Stimulated activated CD8-positive, alpha-beta memory T cell treated with anti-CD3 and anti-CD28 coated beads, Interleukin-7, amount 100 ng/mL, for 24 hours (primary cell): ENCODE results near the gene ANAPC2.

Source experiments
- DNase-seq: peaks from one replicate; pipeline ENCODE4 v3.0.0-alpha.2; 2020; ENCODE audit warnings: low read depth

The ANAPC2 gene

GRCh38 chr9:137215196-137215986 lies 27.0 kb upstream of the ANAPC2 start:
- DNase-seq = no peak

- DNase-seq = no peak
These were observed 26.3 kb upstream of the ANAPC2 start for GRCh38 chr9:137214620-137215019.

GRCh38 chr9:137213160-137214060 lies 25.1 kb upstream of the ANAPC2 start:
- DNase-seq = no peak

GRCh38 chr9:137212520-137212919 lies 24.2 kb upstream of the ANAPC2 start:
- DNase-seq = no peak

GRCh38 chr9:137211532-137211931 lies 23.2 kb upstream of the ANAPC2 start:
- no peak for DNase-seq

- no peak for DNase-seq
These were observed 18.2 kb upstream of the ANAPC2 start for GRCh38 chr9:137206602-137207001.

- DNase-seq = peak; percentile 95
These were observed 17.0 kb upstream of the ANAPC2 start, which contains the start of the genes NDOR1 and TMEM203 for GRCh38 chr9:137205126-137206069. Gene NDOR1, plus strand, starts transcription at chr9:137205700. Its CDS starts 78 bp downstream, at chr9:137205778. Gene TMEM203, minus strand, starts transcription at chr9:137205648. Its CDS starts 234 bp downstream, at chr9:137205414.

- no peak for DNase-seq
These were observed 16.4 kb upstream of the ANAPC2 start for GRCh38 chr9:137204731-137205125.

GRCh38 chr9:137202966-137203365 lies 14.6 kb upstream of the ANAPC2 start:
- no peak for DNase-seq

- DNase-seq = no peak
These were observed 13.0 kb upstream of the ANAPC2 start for GRCh38 chr9:137201205-137201868.

GRCh38 chr9:137200311-137201204 lies 12.2 kb upstream of the ANAPC2 start, which contains the start of gene TPRN:
Gene TPRN, minus strand, starts transcription at chr9:137200741. Its CDS starts 30 bp downstream, at chr9:137200711.
- peak; percentile 97 for DNase-seq

- no peak for DNase-seq
These were observed 11.2 kb upstream of the ANAPC2 start for GRCh38 chr9:137199411-137200121.

- DNase-seq = no peak
These were observed 10.5 kb upstream of the ANAPC2 start for GRCh38 chr9:137198902-137199283.

- no peak for DNase-seq
These were observed 9.9 kb upstream of the ANAPC2 start for GRCh38 chr9:137198051-137198901.

- DNase-seq = no peak
These were observed 7.3 kb upstream of the ANAPC2 start for GRCh38 chr9:137195525-137196220.

- DNase-seq = no peak
These were observed 6.5 kb upstream of the ANAPC2 start for GRCh38 chr9:137194909-137195308.

GRCh38 chr9:137194388-137194787 lies 6.0 kb upstream of the ANAPC2 start:
- no peak for DNase-seq

GRCh38 chr9:137193771-137194170 lies 5.4 kb upstream of the ANAPC2 start:
- DNase-seq = no peak
